Lower leg skin (tissue), 4 donors: ENCODE results near the gene ANXA1. TPM values are rescaled to one million over a fixed set of nuclear protein-coding genes. Genes with fewer than 3 reads are reported as not detected.

Experiments used
- DNase-seq, 2 donors: peaks; one replicate each; pipeline ENCODE4 v3.0.0-alpha.2; 2019; ENCODE audit warnings: low spot score in 2 of 2
- H3K4me3 ChIP-seq: fragments of 200-600 bp; sonication (generic); 2 replicates; pipeline ENCODE4 v1.5.1; 2017; ENCODE audit warnings: mild to moderate bottlenecking, low read depth; ENCODE audit not compliant: poor library complexity, severe bottlenecking
- POLR2A ChIP-seq, 2 donors: fragments of 450-650 bp; IDR thresholded peaks; one replicate each; pipeline ENCODE4 v1.6.1; 2016 to 2017; ENCODE audit warnings: antibody characterized with exemption in 2 of 2, mild to moderate bottlenecking in 1 of 2, moderate library complexity in 1 of 2
- WGBS, 2 donors: methylation state at CpG; one replicate each; pipeline ENCODE4 v1.1.5; 2018; 5-methylcytosine and 5-hydroxymethylcytosine counted together
- intact Hi-C: fragments of 100-400 bp; cut with DNase I; formaldehyde crosslinking; loops from one replicate; pipeline ENCODE4 v1.15.0; 2023; ENCODE audit warnings: low total_unique reads
- total RNA-seq, 4 donors: library from RNA; depleted of rRNA; stranded (reverse); fragments of >200 nt; gene quantifications; one replicate each; pipeline ENCODE4 v1.1.0, GENCODE V29; 2016
- TF ChIP-seq, protein P1 (sequence below), 3 donors: fragments of 450-650 bp; IDR thresholded peaks; one replicate each; pipeline ENCODE4 v1.5.1; 2016; ENCODE audit warnings: antibody characterized with exemption in 3 of 3, mild to moderate bottlenecking in 3 of 3, moderate library complexity in 2 of 3

ANXA1 gene
- total RNA-seq, 4 donors from 2014 or later = 146 to 284 (median 173) TPM

DNA sequence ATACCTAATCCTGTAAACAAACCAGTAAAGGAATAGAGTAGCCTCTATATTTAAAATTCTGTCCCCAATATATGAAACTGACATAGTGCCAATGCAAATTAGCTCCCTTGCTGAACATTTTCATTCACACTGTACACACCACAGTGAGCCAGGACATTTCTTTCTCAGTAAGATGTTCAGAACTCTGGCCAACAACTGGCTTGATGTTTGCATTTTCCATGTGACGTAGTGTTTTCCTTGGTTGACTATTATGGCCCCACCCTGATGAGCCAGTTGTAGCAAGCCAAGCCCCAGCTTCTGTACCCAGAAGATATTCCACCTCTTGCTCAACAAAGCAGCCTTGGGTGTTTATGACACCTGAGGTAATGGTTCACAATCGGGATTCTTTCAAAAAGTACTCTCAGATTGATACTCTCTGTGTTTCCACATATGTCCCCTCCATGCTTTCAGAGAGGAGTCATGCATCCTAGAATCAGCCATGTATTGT, 17.7 kb upstream of the ANXA1 start:
- no peak for TF ChIP-seq POLR2A (IDR thresholded peaks at IDR 0.05)
- TF ChIP-seq, protein P1, sequence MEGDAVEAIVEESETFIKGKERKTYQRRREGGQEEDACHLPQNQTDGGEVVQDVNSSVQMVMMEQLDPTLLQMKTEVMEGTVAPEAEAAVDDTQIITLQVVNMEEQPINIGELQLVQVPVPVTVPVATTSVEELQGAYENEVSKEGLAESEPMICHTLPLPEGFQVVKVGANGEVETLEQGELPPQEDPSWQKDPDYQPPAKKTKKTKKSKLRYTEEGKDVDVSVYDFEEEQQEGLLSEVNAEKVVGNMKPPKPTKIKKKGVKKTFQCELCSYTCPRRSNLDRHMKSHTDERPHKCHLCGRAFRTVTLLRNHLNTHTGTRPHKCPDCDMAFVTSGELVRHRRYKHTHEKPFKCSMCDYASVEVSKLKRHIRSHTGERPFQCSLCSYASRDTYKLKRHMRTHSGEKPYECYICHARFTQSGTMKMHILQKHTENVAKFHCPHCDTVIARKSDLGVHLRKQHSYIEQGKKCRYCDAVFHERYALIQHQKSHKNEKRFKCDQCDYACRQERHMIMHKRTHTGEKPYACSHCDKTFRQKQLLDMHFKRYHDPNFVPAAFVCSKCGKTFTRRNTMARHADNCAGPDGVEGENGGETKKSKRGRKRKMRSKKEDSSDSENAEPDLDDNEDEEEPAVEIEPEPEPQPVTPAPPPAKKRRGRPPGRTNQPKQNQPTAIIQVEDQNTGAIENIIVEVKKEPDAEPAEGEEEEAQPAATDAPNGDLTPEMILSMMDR (IDR thresholded peaks at IDR 0.05) = no peak
- peak in 1 of 2 donors; percentile 82 for DNase-seq
- 24 to 36% methylated on average over 2 of the region's 2 CpGs for WGBS, 2 donors
- no peak overlapping the region for H3K4me3 ChIP-seq
- intact Hi-C loops = no loop called here

DNA sequence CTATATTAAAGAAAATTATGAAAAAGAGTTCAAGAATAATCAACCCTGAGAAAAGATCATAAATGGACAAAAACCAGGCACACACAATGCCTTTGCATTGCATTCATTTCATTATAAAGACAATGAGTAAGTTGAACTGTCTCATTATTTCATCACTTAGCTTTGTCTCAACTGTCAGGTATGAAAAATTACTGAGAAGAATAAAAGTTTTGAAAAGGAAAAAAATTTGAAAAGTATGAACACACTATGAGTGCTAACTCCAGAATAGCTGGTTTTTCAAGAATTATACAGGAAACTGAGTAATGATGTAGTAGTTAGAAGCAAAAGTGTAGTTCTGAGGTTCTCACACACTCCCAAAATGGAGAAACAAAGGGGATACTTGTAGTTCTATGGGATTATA, 16.3 kb upstream of the ANXA1 start:
- no peak for DNase-seq
- intact Hi-C loops = no loop called here
- no peak overlapping the region for H3K4me3 ChIP-seq
- TF ChIP-seq, protein P1 (IDR thresholded peaks at IDR 0.05) = no peak
- no peak for TF ChIP-seq POLR2A (IDR thresholded peaks at IDR 0.05)

DNA sequence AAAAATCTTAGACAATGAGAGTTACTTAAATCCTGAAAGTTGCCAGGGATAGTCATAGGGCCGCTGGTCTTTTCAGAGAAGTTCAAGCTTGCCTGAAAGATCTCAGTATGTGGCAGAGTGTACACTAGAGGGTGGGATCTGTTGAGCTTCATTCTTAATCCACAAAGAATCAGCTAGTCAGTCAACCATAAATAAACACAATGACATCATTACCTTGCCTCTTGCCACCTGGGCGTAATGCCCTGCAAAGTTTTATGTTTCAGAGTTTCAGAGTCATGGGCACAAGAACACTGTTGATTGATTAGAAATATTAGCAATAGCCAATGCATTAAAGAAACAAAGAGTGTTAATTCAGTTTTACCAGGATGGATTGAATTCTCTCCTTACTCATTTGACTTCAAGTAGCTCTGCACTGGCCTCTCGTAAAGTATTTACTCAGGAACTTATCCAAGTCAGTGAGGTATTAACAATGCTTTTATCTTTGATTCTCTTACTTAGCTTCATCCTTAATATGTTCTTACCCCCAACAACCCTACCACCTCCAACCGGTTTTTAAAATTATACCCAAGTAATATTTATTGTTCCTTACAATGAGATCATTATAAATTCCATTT, 14.3 kb upstream of the ANXA1 start:
- intact Hi-C loops = no loop called here
- WGBS, 2 donors = 26 to 31% methylated on average over 4 of the region's 4 CpGs
- H3K4me3 ChIP-seq = no peak overlapping the region

DNA sequence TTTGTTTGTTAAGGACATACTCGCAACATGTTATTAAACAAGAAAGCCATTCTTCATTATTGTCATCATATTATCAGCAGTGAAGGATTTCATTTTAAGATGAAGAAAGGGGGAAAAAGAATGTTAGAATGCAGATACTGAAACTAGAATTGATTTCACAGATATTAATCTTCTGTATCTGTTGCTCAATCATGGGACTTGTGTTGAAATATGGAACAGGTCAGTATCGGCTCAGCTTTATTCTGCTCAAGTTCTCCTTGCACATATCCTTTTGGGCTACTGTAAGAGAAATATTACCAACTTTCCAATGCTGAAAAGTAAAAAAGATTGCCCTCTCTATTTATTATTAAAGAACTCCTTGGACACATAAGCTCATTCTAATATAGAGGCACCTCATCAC, 13.8 kb upstream of the ANXA1 start:
- H3K4me3 ChIP-seq = no peak overlapping the region
- WGBS, 2 donors = 51 to 66% methylated on average over 2 of the region's 2 CpGs
- TF ChIP-seq POLR2A (IDR thresholded peaks at IDR 0.05) = no peak
- TF ChIP-seq, protein P1 (IDR thresholded peaks at IDR 0.05) = no peak
- intact Hi-C loops = no loop called here
- DNase-seq = no peak

More for the DNA sequence above, 14.3 kb upstream of the ANXA1 start:
- TF ChIP-seq, protein P1 (IDR thresholded peaks at IDR 0.05) = no peak
- no peak for TF ChIP-seq POLR2A (IDR thresholded peaks at IDR 0.05)
- DNase-seq = no peak

DNA sequence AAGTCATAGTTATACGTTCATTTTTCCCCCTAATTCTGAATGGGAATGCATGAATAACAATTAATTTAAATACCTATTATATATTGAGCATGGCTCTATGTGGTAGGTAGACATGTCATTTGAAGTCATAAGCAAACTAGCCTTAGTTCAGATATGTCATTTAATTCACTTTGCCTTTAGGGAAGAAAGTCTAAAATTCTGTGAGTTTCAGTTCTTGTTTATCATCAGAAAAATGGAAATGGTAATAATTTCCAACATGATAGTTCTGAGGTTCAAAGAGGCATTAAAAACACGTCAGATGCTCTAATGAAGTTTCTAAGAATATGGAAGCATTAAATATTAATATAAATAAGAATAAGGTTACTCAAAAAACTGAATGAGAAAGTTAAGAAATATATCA, 13.1 kb upstream of the ANXA1 start:
- no peak for TF ChIP-seq POLR2A (IDR thresholded peaks at IDR 0.05)
- TF ChIP-seq, protein P1 (IDR thresholded peaks at IDR 0.05) = no peak
- intact Hi-C loops = no loop called here
- no peak for DNase-seq
- no peak overlapping the region for H3K4me3 ChIP-seq
- 85 to 87% methylated on average over 2 of the region's 2 CpGs for WGBS, 2 donors

DNA sequence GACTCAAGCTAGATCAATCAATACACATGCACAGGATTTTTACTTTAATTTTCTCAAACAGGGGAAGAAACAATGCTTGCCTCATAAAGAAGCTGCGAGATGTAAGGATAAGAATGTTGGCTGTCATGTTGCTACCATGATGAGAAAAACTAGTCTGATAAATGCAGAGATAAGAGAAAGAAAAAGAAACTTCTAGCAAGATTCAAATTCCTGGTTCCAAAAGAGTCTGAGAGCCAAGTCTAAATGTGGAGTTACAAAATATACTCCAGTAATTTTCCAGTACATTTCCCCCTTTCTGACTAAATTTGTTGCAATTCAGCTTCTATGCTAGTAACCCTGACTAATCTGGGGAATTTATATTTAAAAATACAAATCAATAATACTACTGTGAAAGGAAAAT, 10.4 kb upstream of the ANXA1 start:
- WGBS, 2 donors = 25 to 62% methylated on average over 1 of the region's 1 CpG
- TF ChIP-seq POLR2A (IDR thresholded peaks at IDR 0.05) = no peak
- TF ChIP-seq, protein P1 (IDR thresholded peaks at IDR 0.05) = no peak
- H3K4me3 ChIP-seq = no peak overlapping the region
- intact Hi-C loops = no loop called here
- no peak for DNase-seq
